RWPE2 (cell line): ENCODE measurements around the gene NKD2.
"Not testable (repeated sequence)": the region's sequence is repeated elsewhere in the genome, so short reads cannot be mapped to it uniquely, and the experiment has no call there.

Experiments
- ATAC-seq: fragments of 200-7000 bp; cut with Tn5 transposase; 3 replicates; pipeline ENCODE4 v1.9.1; 2021; ENCODE audit warnings: low read depth
- DNase-seq: peaks from one replicate; pipeline ENCODE4 v3.0.0-alpha.2; 2020; ENCODE audit warnings: low spot score
- H3K27ac ChIP-seq: fragments of 450-650 bp; 2 replicates; pipeline ENCODE4 v1.5.1; 2017; ENCODE audit warnings: mild to moderate bottlenecking; ENCODE audit not compliant: poor library complexity, severe bottlenecking
- H3K27me3 ChIP-seq: fragments of 250-450 bp; sonication (Bioruptor Pico); 2 replicates; pipeline ENCODE4 v1.5.1; 2021; ENCODE audit warnings: mild to moderate bottlenecking, moderate library complexity; ENCODE audit not compliant: insufficient read depth, poor library complexity, severe bottlenecking
- H3K36me3 ChIP-seq: fragments of 250-450 bp; sonication (Bioruptor Pico); 2 replicates; pipeline ENCODE4 v1.5.1; 2020; ENCODE audit warnings: low read depth, mild to moderate bottlenecking, moderate library complexity
- H3K4me1 ChIP-seq: fragments of 250-450 bp; sonication (Bioruptor Pico); 2 replicates; pipeline ENCODE4 v1.5.1; 2021; ENCODE audit warnings: mild to moderate bottlenecking, moderate library complexity; ENCODE audit not compliant: insufficient read depth, poor library complexity, severe bottlenecking
- H3K4me3 ChIP-seq: fragments of 250-450 bp; sonication (Bioruptor Pico); 2 replicates; pipeline ENCODE4 v1.5.1; 2021; ENCODE audit warnings: mild to moderate bottlenecking, moderate library complexity; ENCODE audit not compliant: severe bottlenecking
- H3K9me3 ChIP-seq: fragments of 250-450 bp; sonication (Bioruptor Pico); 2 replicates; pipeline ENCODE4 v1.5.1; 2021; ENCODE audit warnings: mild to moderate bottlenecking, moderate library complexity; ENCODE audit not compliant: severe bottlenecking
- CTCF ChIP-seq: fragments of 450-650 bp; IDR thresholded peaks from one replicate; pipeline ENCODE4 v1.5.1; 2017; ENCODE audit warnings: mild to moderate bottlenecking, moderate library complexity; ENCODE audit not compliant: poor library complexity, severe bottlenecking

NKD2 gene

DNA sequence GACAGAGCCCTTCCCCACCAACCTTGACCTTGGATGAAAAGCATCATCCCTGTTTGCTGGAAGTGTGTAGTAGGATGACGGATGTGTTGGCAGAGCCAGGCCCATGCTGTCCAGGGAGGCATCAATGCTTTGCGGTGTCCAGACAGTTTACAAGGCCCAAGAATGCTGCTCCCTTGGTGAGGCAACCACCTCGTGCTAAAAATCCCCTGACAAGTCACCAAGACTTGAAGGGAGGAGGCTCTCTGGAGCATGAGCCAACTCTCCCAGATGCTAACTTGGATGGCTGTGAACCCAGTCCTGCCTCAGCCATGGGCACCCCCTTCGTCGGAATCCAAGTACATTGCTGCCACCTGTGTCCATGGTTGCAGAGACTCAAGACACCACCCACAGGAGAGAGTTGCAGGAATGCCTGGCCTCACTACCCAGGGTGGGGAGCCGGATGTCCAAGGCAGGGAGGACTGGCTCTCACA, 9.5 kb upstream of the NKD2 start:
- no peak for TF ChIP-seq CTCF
- H3K4me1 ChIP-seq = peaks cover 10% of the 10 kb centered on the region
- no peaks in the 10 kb centered on the region for H3K36me3 ChIP-seq
- H3K4me3 ChIP-seq = no peak overlapping the region
- DNase-seq (no peak), ATAC-seq (no peak)
- H3K27me3 ChIP-seq = peaks cover 56% of the 10 kb centered on the region
- H3K27ac ChIP-seq = no peak overlapping the region
- no peaks in the 10 kb centered on the region for H3K9me3 ChIP-seq

- Histone ChIP-seq H3K4me3 (no peak overlapping the region), H3K9me3 (no peaks in the 10 kb centered on the region), H3K4me1 (peaks cover 14% of the 10 kb centered on the region), H3K27me3 (peaks cover 63% of the 10 kb centered on the region), H3K27ac (no peak overlapping the region), H3K36me3 (no peaks in the 10 kb centered on the region)
- ATAC-seq (no peak), DNase-seq (no peak)
- no peak for TF ChIP-seq CTCF
These were observed 8.9 kb upstream of the NKD2 start for GRCh38 chr5:999724-1000123.

- H3K27ac ChIP-seq = no peak overlapping the region
- H3K36me3 ChIP-seq = no peaks in the 10 kb centered on the region
- DNase-seq (no peak), ATAC-seq (no peak)
- H3K4me3 ChIP-seq = no peak overlapping the region
- peaks cover 69% of the 10 kb centered on the region for H3K27me3 ChIP-seq
- TF ChIP-seq CTCF = no peak
- H3K9me3 ChIP-seq = no peaks in the 10 kb centered on the region
- peaks cover 14% of the 10 kb centered on the region for H3K4me1 ChIP-seq
These were observed 8.3 kb upstream of the NKD2 start for GRCh38 chr5:1000329-1000728.

DNA sequence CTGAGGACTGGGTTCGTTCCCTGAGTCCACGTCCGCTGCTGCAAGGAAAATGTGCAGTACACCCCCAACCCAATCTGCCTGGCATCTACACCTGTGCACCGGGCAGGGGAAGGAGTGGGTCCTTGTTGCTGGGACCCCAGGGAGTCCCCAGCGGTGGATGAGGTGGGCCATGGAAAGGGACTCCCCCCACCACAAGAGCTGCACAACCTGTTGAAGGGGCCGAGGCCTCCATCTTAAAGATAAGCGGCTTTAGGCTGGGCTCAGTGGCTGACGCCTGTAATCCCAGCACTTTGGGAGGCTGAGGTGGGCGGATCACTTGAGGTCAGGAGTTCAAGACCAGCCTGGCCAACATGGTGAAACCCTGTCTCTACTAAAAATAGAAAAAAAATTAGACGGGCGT, 7.8 kb upstream of the NKD2 start:
- DNase-seq, ATAC-seq, H3K4me3 ChIP-seq, H3K9me3 ChIP-seq, H3K36me3 ChIP-seq, H3K27ac ChIP-seq: not testable (repeated sequence)
- Histone ChIP-seq H3K27me3 (peaks cover 74% of the 10 kb centered on the region), H3K4me1 (peaks cover 14% of the 10 kb centered on the region)

- peaks cover 79% of the 10 kb centered on the region for H3K27me3 ChIP-seq
- no peaks in the 10 kb centered on the region for H3K9me3 ChIP-seq
- no peak for TF ChIP-seq CTCF
- H3K27ac ChIP-seq = no peak overlapping the region
- ATAC-seq (no peak), DNase-seq (no peak)
- H3K36me3 ChIP-seq = no peaks in the 10 kb centered on the region
- H3K4me1 ChIP-seq = peaks cover 14% of the 10 kb centered on the region
- no peak overlapping the region for H3K4me3 ChIP-seq
These were observed 7.0 kb upstream of the NKD2 start for GRCh38 chr5:1001406-1002270.
